Right lobe of liver (tissue), 4 donors: ENCODE data around the gene IGSF9.

Experiments
- POLR2A ChIP-seq: fragments of 450-650 bp; IDR thresholded peaks from one replicate; pipeline ENCODE4 v1.6.1; 2017; ENCODE audit warnings: antibody characterized with exemption, mild to moderate bottlenecking
- TF ChIP-seq, protein P1 (sequence below), 4 donors: fragments of 200-600 bp in 3 of 4; fragments of 450-650 bp in 1 of 4; IDR thresholded peaks; one replicate each; pipeline versions ENCODE4 v1.5.1 to v1.8.0; 2016 to 2022; ENCODE audit warnings: antibody characterized with exemption in 4 of 4, mild to moderate bottlenecking in 2 of 4
- donor health status: DM: no; HTN: no; CAD: no.
- donor health status: DM: no; HTN: no; CAD: no.
- donor health status: DM: no; HTN: yes; CAD: no.

GRCh38 chr1:159982280-159982679, 36.9 kb upstream of the IGSF9 start:
- TF ChIP-seq, protein P1, sequence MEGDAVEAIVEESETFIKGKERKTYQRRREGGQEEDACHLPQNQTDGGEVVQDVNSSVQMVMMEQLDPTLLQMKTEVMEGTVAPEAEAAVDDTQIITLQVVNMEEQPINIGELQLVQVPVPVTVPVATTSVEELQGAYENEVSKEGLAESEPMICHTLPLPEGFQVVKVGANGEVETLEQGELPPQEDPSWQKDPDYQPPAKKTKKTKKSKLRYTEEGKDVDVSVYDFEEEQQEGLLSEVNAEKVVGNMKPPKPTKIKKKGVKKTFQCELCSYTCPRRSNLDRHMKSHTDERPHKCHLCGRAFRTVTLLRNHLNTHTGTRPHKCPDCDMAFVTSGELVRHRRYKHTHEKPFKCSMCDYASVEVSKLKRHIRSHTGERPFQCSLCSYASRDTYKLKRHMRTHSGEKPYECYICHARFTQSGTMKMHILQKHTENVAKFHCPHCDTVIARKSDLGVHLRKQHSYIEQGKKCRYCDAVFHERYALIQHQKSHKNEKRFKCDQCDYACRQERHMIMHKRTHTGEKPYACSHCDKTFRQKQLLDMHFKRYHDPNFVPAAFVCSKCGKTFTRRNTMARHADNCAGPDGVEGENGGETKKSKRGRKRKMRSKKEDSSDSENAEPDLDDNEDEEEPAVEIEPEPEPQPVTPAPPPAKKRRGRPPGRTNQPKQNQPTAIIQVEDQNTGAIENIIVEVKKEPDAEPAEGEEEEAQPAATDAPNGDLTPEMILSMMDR (IDR thresholded peaks at IDR 0.05), result no peak
- no peak for TF ChIP-seq POLR2A
